HEK293 (cell line): ENCODE results near the gene RBM39.

Source experiments
- ELK4 ChIP-seq: IDR thresholded peaks from 2 replicates; pipeline ENCODE4 v1.6.1; 2011; ENCODE audit warnings: mild to moderate bottlenecking, low read depth, low read length, borderline replicate concordance
- RBAK ChIP-seq: fragments of 450-650 bp; formaldehyde crosslinking; IDR thresholded peaks from 2 replicates; pipeline ENCODE4 v1.5.1; 2016; ENCODE audit warnings: missing biosample characterization, missing genetic modification characterization
- REST ChIP-seq: fragments of 450-650 bp; formaldehyde crosslinking; IDR thresholded peaks from 2 replicates; pipeline ENCODE4 v1.5.1; 2016; ENCODE audit warnings: missing biosample characterization, missing genetic modification characterization
- SP2 ChIP-seq: fragments of 450-650 bp; formaldehyde crosslinking; IDR thresholded peaks from 2 replicates; pipeline ENCODE4 v1.5.1; 2016; ENCODE audit warnings: missing biosample characterization, missing genetic modification characterization
- YY1 ChIP-seq: fragments of 450-650 bp; formaldehyde crosslinking; IDR thresholded peaks from 2 replicates; pipeline ENCODE4 v1.5.1; 2018; ENCODE audit warnings: missing biosample characterization, missing genetic modification characterization
- ZBTB1 ChIP-seq: fragments of 450-650 bp; formaldehyde crosslinking; IDR thresholded peaks from 2 replicates; pipeline ENCODE4 v1.5.1; 2016; ENCODE audit warnings: missing biosample characterization, missing genetic modification characterization
- ZFP69B ChIP-seq: fragments of 450-650 bp; formaldehyde crosslinking; IDR thresholded peaks from 2 replicates; pipeline ENCODE4 v1.5.1; 2016; ENCODE audit warnings: missing biosample characterization, missing genetic modification characterization
- ZNF37A ChIP-seq: fragments of 450-650 bp; IDR thresholded peaks from 2 replicates; pipeline ENCODE4 v1.5.1; 2018; ENCODE audit warnings: missing biosample characterization, missing genetic modification characterization
- ZNF792 ChIP-seq: fragments of 450-650 bp; formaldehyde crosslinking; IDR thresholded peaks from 2 replicates; pipeline ENCODE4 v1.5.1; 2016; ENCODE audit warnings: missing biosample characterization, missing genetic modification characterization
- TF ChIP-seq, protein P1 (sequence below): fragments of 450-650 bp; formaldehyde crosslinking; IDR thresholded peaks from 2 replicates; pipeline ENCODE4 v1.5.1; 2016; ENCODE audit warnings: missing biosample characterization, missing genetic modification characterization

DNA sequence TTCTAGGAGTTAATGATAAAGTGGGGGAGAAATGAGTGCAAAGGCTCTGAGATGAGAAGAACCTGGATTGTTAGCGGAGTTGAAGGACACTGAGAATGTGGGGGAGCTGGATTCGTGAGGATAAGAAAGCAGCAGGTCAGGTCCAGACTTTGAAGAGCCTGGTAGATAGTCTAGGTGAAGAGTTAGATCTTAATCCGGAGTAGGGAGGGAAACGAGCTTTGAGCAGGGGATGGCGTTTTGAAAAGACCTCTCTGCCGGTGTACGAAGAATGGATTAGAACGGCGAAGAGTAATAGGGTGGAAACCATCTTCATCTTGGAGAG lies 29.3 kb upstream of the RBM39 start:
- TF ChIP-seq, protein P1, sequence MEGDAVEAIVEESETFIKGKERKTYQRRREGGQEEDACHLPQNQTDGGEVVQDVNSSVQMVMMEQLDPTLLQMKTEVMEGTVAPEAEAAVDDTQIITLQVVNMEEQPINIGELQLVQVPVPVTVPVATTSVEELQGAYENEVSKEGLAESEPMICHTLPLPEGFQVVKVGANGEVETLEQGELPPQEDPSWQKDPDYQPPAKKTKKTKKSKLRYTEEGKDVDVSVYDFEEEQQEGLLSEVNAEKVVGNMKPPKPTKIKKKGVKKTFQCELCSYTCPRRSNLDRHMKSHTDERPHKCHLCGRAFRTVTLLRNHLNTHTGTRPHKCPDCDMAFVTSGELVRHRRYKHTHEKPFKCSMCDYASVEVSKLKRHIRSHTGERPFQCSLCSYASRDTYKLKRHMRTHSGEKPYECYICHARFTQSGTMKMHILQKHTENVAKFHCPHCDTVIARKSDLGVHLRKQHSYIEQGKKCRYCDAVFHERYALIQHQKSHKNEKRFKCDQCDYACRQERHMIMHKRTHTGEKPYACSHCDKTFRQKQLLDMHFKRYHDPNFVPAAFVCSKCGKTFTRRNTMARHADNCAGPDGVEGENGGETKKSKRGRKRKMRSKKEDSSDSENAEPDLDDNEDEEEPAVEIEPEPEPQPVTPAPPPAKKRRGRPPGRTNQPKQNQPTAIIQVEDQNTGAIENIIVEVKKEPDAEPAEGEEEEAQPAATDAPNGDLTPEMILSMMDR (tag by site-specific recombination) = no peak
- TF ChIP-seq ELK4 (no peak), ZBTB1 (tag by site-specific recombination) (no peak), REST (tag by site-specific recombination) (no peak), ZNF792 (tag by site-specific recombination) (no peak), YY1 (no peak), ZNF37A (tag by site-specific recombination) (no peak), ZFP69B (tag by site-specific recombination) (no peak), SP2 (tag by site-specific recombination) (no peak), RBAK (tag by site-specific recombination) (no peak)
